CD4-positive, CD25-positive, alpha-beta regulatory T cell (primary cell): ENCODE results near the gene NOTCH2. TPM values are rescaled to one million over a fixed set of nuclear protein-coding genes. Genes with fewer than 3 reads are reported as not detected.

Experiments used
- ATAC-seq, 2 donors: fragments of 150-1000 bp; cut with Tn5 transposase; one replicate each; pipeline ENCODE4 v1.10.0; 2021; ENCODE audit warnings: low read depth in 2 of 2, moderate number of reproducible peaks in 2 of 2, moderate library complexity in 1 of 2
- DNase-seq, 3 donors: peaks; one replicate each; pipeline versions ENCODE4 v3.0.0 to v3.0.0-alpha.2; 2012 to 2022; ENCODE audit warnings: mixed read lengths in 1 of 3
- H3K27ac ChIP-seq: one replicate; pipeline ENCODE4 v1.7.0; 2013; ENCODE audit warnings: mild to moderate bottlenecking, low read length; ENCODE audit not compliant: insufficient read depth, poor library complexity, severe bottlenecking
- H3K27me3 ChIP-seq: one replicate; pipeline ENCODE4 v1.7.0; 2013; ENCODE audit warnings: low read length; ENCODE audit not compliant: control insufficient read depth, insufficient read depth
- H3K36me3 ChIP-seq: one replicate; pipeline ENCODE4 v1.7.0; 2013; ENCODE audit warnings: mild to moderate bottlenecking, low read length, moderate library complexity; ENCODE audit not compliant: control insufficient read depth, insufficient read depth
- H3K4me1 ChIP-seq: 2 replicates; pipeline ENCODE4 v1.7.0; 2013; ENCODE audit warnings: mild to moderate bottlenecking, low read length; ENCODE audit not compliant: insufficient read depth, control insufficient read depth, poor library complexity, severe bottlenecking
- H3K4me3 ChIP-seq: one replicate; pipeline ENCODE4 v1.7.0; 2013; ENCODE audit warnings: low read depth, mild to moderate bottlenecking, low read length, moderate library complexity
- H3K9me3 ChIP-seq, 2 experiments: 1 replicate in 1 of 2; 2 replicates in 1 of 2; pipeline ENCODE4 v1.7.0; 2013; ENCODE audit warnings: low read length in 2 of 2, mild to moderate bottlenecking in 1 of 2, moderate library complexity in 1 of 2; ENCODE audit not compliant: control insufficient read depth in 2 of 2
- H3K27ac Mint-ChIP-seq, 3 donors: one replicate each; pipeline ENCODE4 v1.8.0; 2020 to 2022; ENCODE audit warnings: mild to moderate bottlenecking in 3 of 3, mixed read lengths in 3 of 3, moderate library complexity in 2 of 3
- H3K27me3 Mint-ChIP-seq: one replicate; pipeline ENCODE4 v1.8.0; 2022; ENCODE audit warnings: mild to moderate bottlenecking, mixed read lengths
- H3K36me3 Mint-ChIP-seq: one replicate; pipeline ENCODE4 v1.8.0; 2020; ENCODE audit warnings: mixed read lengths
- H3K4me1 Mint-ChIP-seq, 4 donors: one replicate each; pipeline ENCODE4 v1.8.0; 2020 to 2022; ENCODE audit warnings: mixed read lengths in 4 of 4, mild to moderate bottlenecking in 1 of 4
- H3K4me3 Mint-ChIP-seq, 4 donors: one replicate each; pipeline ENCODE4 v1.8.0; 2020 to 2022; ENCODE audit warnings: mild to moderate bottlenecking in 4 of 4, mixed read lengths in 4 of 4, moderate library complexity in 3 of 4
- H3K9me3 Mint-ChIP-seq, 7 donors: one replicate each; pipeline ENCODE4 v1.8.0; 2020 to 2022; ENCODE audit warnings: mixed read lengths in 7 of 7, mild to moderate bottlenecking in 3 of 7, moderate library complexity in 2 of 7
- polyA plus RNA-seq, 4 donors: library from polyadenylated mRNA; unstranded; fragments of 300-500 nt; fragmentation: Illumina TruSeq; gene quantifications; one replicate each; pipeline ENCODE4 v1.2.3, GENCODE V29; 2021
- total RNA-seq: library from RNA; stranded (reverse); gene quantifications from one replicate; pipeline ENCODE4 v1.2.3, GENCODE V29; 2022

NOTCH2 gene
- total and polyA plus RNA-seq, 5 donors from 2014 or later = 13.9 to 54.2 (median 20.6) TPM

DNA sequence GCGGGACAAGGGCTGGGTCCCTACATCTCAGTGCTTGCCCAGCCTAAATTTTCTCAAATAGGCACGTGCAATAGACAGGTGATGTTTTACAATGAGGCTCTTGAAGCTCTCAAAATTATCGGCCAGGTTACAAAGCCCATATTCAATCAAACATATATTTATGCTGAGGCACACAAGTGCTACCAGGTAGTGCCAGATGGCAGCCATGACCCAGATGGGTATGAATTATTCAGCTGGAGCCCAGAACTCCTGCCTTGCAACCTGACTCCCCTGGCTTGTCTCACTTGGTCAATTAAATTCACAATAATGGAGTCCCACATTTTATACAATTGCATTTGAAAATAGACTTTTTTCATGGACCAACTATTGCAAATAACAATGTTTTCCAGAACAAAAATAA, 160.8 kb downstream of the NOTCH2 start:
- H3K9me3 Mint-ChIP-seq = peaks cover 0 to 17% (median 5%) of the 10 kb centered on the region in 7 donors
- no peaks in the 10 kb centered on the region for H3K36me3 ChIP-seq
- peaks cover 5% of the 10 kb centered on the region for H3K27me3 ChIP-seq
- H3K27ac ChIP-seq = no peak overlapping the region
- no peaks in the 10 kb centered on the region for H3K4me1 Mint-ChIP-seq
- DNase-seq (no peak), ATAC-seq (no peak)
- H3K27ac Mint-ChIP-seq = no peak overlapping the region
- no peak overlapping the region for H3K4me3 ChIP-seq
- peaks cover 22% of the 10 kb centered on the region for H3K27me3 Mint-ChIP-seq
- peaks cover 8 to 9% of the 10 kb centered on the region in 2 experiments for H3K9me3 ChIP-seq
- peaks cover 6% of the 10 kb centered on the region for H3K36me3 Mint-ChIP-seq
- no peaks in the 10 kb centered on the region for H3K4me1 ChIP-seq
- no peak overlapping the region for H3K4me3 Mint-ChIP-seq

GRCh38 chr1:119906927-119907652, 162.4 kb downstream of the NOTCH2 start:
- no peaks in the 10 kb centered on the region for H3K4me1 ChIP-seq
- H3K27ac ChIP-seq = no peak overlapping the region
- peaks cover 0 to 19% (median 7%) of the 10 kb centered on the region in 7 donors for H3K9me3 Mint-ChIP-seq
- H3K4me1 Mint-ChIP-seq = no peaks in the 10 kb centered on the region
- peaks cover 7% of the 10 kb centered on the region for H3K27me3 ChIP-seq
- H3K27me3 Mint-ChIP-seq = peaks cover 26% of the 10 kb centered on the region
- no peak overlapping the region for H3K4me3 Mint-ChIP-seq
- H3K4me3 ChIP-seq = no peak overlapping the region
- H3K36me3 Mint-ChIP-seq = no peaks in the 10 kb centered on the region
- H3K27ac Mint-ChIP-seq = no peak overlapping the region
- peaks cover 8 to 9% of the 10 kb centered on the region in 2 experiments for H3K9me3 ChIP-seq
- ATAC-seq = peak in 1 of 2 donors; percentile 12
- no peak for DNase-seq
- no peaks in the 10 kb centered on the region for H3K36me3 ChIP-seq

DNA sequence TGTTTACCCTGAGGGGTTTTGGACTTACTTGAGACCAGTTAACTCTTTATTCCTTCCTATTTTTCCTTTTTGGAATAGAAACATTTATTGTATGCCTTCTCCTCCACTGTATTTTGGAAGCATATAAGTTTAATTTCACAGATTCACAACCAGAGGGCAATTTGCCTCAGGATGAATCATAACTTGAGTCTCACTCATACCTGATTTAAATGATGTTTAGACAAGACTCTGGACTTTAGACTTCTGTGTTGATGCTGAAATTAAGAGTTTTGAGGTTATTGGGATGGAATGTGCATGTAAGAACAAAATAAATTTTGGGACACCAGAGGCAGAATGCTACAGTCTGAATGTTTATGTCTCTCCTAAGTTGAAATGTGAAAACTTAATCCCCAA, 166.0 kb downstream of the NOTCH2 start:
- H3K4me1 Mint-ChIP-seq = no peaks in the 10 kb centered on the region
- H3K4me1 ChIP-seq = no peaks in the 10 kb centered on the region
- H3K9me3 ChIP-seq = peaks cover 8 to 9% of the 10 kb centered on the region in 2 experiments
- peaks cover 7% of the 10 kb centered on the region for H3K27me3 ChIP-seq
- H3K36me3 ChIP-seq = no peaks in the 10 kb centered on the region
- H3K4me3 ChIP-seq = no peak overlapping the region
- no peak overlapping the region for H3K4me3 Mint-ChIP-seq
- no peak overlapping the region for H3K27ac Mint-ChIP-seq
- DNase-seq (no peak), ATAC-seq (no peak)
- no peaks in the 10 kb centered on the region for H3K36me3 Mint-ChIP-seq
- H3K9me3 Mint-ChIP-seq = peaks cover 0 to 19% (median 9%) of the 10 kb centered on the region in 7 donors
- no peak overlapping the region for H3K27ac ChIP-seq
- H3K27me3 Mint-ChIP-seq = peaks cover 39% of the 10 kb centered on the region

GRCh38 chr1:119902775-119903442, 166.6 kb downstream of the NOTCH2 start:
- Mint-ChIP-seq H3K36me3 (no peaks in the 10 kb centered on the region), H3K27ac (no peak overlapping the region), H3K9me3 (peaks cover 0 to 19% (median 9%) of the 10 kb centered on the region in 7 donors), H3K4me1 (no peaks in the 10 kb centered on the region), H3K27me3 (peaks cover 39% of the 10 kb centered on the region), H3K4me3 (no peak overlapping the region)
- H3K36me3 ChIP-seq = no peaks in the 10 kb centered on the region
- H3K4me1 ChIP-seq = no peaks in the 10 kb centered on the region
- peaks cover 7% of the 10 kb centered on the region for H3K27me3 ChIP-seq
- ATAC-seq (no peak), DNase-seq (no peak)
- H3K9me3 ChIP-seq = peaks cover 8 to 9% of the 10 kb centered on the region in 2 experiments
- H3K27ac ChIP-seq = no peak overlapping the region
- no peak overlapping the region for H3K4me3 ChIP-seq

- Mint-ChIP-seq H3K36me3 (no peaks in the 10 kb centered on the region), H3K9me3 (peaks cover 0 to 7% (median 0%) of the 10 kb centered on the region in 7 donors), H3K4me3 (no peak overlapping the region), H3K4me1 (no peaks in the 10 kb centered on the region), H3K27ac (no peak overlapping the region), H3K27me3 (peaks cover 25% of the 10 kb centered on the region)
- H3K27ac ChIP-seq = no peak overlapping the region
- H3K27me3 ChIP-seq = peaks cover 2% of the 10 kb centered on the region
- no peaks in the 10 kb centered on the region for H3K9me3 ChIP-seq
- H3K36me3 ChIP-seq = no peaks in the 10 kb centered on the region
- no peak for ATAC-seq
- no peaks in the 10 kb centered on the region for H3K4me1 ChIP-seq
- DNase-seq = no peak
- H3K4me3 ChIP-seq = no peak overlapping the region
Measured at GRCh38 chr1:119898981-119899720, 170.3 kb downstream of the NOTCH2 start.

DNA sequence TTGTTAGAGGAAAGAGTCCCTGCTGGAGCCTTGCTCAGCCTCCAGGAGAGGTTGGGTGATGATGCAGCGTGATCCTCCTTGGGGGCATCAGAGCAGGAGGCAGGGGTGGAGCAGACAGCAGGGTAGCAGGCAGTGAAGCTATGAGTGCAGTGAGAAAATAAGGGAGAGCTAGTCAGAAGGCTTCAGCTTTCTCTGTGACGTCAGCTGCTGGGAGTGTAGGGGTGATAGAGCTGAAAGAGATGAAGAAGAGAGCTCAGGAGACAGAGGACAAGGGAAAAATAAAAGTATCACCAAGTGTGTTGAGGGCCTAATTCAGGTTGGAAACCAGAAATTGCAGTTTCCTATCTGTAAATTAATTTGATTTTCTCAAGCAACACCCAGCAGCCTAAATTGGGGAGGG, 170.9 kb downstream of the NOTCH2 start:
- Histone ChIP-seq H3K9me3 (no peaks in the 10 kb centered on the region), H3K4me1 (no peaks in the 10 kb centered on the region)

DNA sequence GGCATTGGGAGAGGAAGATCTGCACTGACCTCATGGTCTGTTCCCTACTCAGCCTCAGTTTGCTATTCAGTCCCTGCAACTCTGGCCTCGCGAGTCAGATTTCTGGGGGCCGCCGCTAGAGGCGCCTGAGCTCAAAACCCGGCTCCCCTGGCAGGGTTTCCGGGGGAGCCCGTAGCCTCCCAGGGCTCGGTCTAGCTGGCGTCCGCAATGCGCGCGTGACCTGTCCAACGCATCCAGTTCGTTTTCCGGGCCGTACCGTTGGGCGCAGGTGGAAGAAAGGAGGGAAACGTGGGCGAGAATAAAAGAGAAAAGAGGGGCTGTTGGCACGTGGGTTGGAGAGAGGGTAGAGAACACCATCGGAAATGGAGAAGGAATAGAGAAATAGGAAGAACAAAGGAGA, 173.2 kb downstream of the NOTCH2 start, which contains the start of gene ADAM30:
Gene ADAM30, minus strand, starts transcription at position 213 of the 400 bp plus-strand sequence. Its CDS starts 179 bp downstream, at position 34.
- H3K4me3 Mint-ChIP-seq = no peak within 1 kb of the TSS
- Histone ChIP-seq H3K27me3 (peaks cover 3% of the 10 kb centered on the region), H3K4me3 (no peak within 1 kb of the TSS), H3K36me3 (no peaks in the 10 kb centered on the region), H3K4me1 (no peaks in the 10 kb centered on the region), H3K9me3 (no peaks in the 10 kb centered on the region), H3K27ac (no peak within 1 kb of the TSS)
- DNase-seq = no peak
- no peaks in the 10 kb centered on the region for H3K36me3 Mint-ChIP-seq
- peaks cover 0 to 11% (median 5%) of the 10 kb centered on the region in 4 donors for H3K4me1 Mint-ChIP-seq
- H3K27ac Mint-ChIP-seq = no peak within 1 kb of the TSS
- no peak for ATAC-seq
- peaks cover 25% of the 10 kb centered on the region for H3K27me3 Mint-ChIP-seq
- H3K9me3 Mint-ChIP-seq = no peaks in the 10 kb centered on the region

More for the DNA sequence above, 170.9 kb downstream of the NOTCH2 start:
- H3K27me3 Mint-ChIP-seq = peaks cover 25% of the 10 kb centered on the region
- Histone ChIP-seq H3K27me3 (peaks cover 2% of the 10 kb centered on the region), H3K27ac (no peak overlapping the region), H3K4me3 (no peak overlapping the region), H3K36me3 (no peaks in the 10 kb centered on the region)
- H3K27ac Mint-ChIP-seq = no peak overlapping the region
- no peaks in the 10 kb centered on the region for H3K36me3 Mint-ChIP-seq
- peaks cover 0 to 5% (median 2%) of the 10 kb centered on the region in 4 donors for H3K4me1 Mint-ChIP-seq
- peaks cover 0 to 5% (median 0%) of the 10 kb centered on the region in 7 donors for H3K9me3 Mint-ChIP-seq
- H3K4me3 Mint-ChIP-seq = no peak overlapping the region
- ATAC-seq (no peak), DNase-seq (no peak)
